Nephron (organoid): ENCODE data around the gene BIK.

Experiments used
- H3K27ac Mint-ChIP-seq, 3 experiments: 2 replicates each; pipeline ENCODE4 v1.8.0; 2020; ENCODE audit warnings: mixed read lengths in 3 of 3, mild to moderate bottlenecking in 2 of 3, moderate library complexity in 1 of 3
- H3K27me3 Mint-ChIP-seq: 2 replicates; pipeline ENCODE4 v1.8.0; 2021; ENCODE audit warnings: low read depth, mild to moderate bottlenecking, moderate library complexity, mixed read lengths
- H3K36me3 Mint-ChIP-seq: 2 replicates; pipeline ENCODE4 v1.8.0; 2020; ENCODE audit warnings: low read depth, mixed read lengths
- H3K4me1 Mint-ChIP-seq: 2 replicates; pipeline ENCODE4 v1.8.0; 2020; ENCODE audit warnings: mixed read lengths
- H3K4me3 Mint-ChIP-seq, 3 experiments: 2 replicates each; pipeline ENCODE4 v1.8.0; 2020; ENCODE audit warnings: mild to moderate bottlenecking in 3 of 3, mixed read lengths in 3 of 3, moderate library complexity in 2 of 3
- H3K9me3 Mint-ChIP-seq: 2 replicates; pipeline ENCODE4 v1.8.0; 2020; ENCODE audit warnings: mixed read lengths
- TF ChIP-seq, protein P1 (sequence below), 3 experiments: fragments of 200-600 bp; sonication (generic); IDR thresholded peaks; one replicate each; pipeline ENCODE4 v1.5.0; 2021; ENCODE audit warnings: antibody characterized with exemption in 3 of 3; ENCODE audit not compliant: unreplicated experiment in 3 of 3

The BIK gene

DNA sequence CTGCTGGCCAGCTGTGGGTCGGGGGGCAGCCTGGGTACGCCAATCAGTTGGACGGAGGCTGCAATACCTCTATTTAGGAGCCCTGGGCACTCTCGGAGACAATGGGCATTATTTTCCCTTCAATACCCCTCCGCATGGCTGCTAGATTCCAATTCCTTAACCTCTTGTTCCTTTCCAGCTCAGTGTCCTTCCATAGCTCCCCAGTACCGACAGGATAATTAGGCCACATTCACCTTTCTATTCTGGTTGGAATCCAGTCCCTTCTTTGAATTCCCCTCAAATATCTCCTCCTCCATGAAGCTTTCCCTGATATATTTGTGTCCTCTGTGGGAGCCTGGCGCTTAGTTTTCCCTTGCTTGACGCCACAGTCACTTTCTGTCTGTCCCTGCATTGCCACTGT is 4.2 kb upstream of the BIK start:
- TF ChIP-seq, protein P1, sequence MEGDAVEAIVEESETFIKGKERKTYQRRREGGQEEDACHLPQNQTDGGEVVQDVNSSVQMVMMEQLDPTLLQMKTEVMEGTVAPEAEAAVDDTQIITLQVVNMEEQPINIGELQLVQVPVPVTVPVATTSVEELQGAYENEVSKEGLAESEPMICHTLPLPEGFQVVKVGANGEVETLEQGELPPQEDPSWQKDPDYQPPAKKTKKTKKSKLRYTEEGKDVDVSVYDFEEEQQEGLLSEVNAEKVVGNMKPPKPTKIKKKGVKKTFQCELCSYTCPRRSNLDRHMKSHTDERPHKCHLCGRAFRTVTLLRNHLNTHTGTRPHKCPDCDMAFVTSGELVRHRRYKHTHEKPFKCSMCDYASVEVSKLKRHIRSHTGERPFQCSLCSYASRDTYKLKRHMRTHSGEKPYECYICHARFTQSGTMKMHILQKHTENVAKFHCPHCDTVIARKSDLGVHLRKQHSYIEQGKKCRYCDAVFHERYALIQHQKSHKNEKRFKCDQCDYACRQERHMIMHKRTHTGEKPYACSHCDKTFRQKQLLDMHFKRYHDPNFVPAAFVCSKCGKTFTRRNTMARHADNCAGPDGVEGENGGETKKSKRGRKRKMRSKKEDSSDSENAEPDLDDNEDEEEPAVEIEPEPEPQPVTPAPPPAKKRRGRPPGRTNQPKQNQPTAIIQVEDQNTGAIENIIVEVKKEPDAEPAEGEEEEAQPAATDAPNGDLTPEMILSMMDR (IDR thresholded peaks at IDR 0.05; ENCODE audit: unreplicated experiment in 3 of 3): no peak
- H3K36me3 Mint-ChIP-seq: no peaks in the 10 kb centered on the region
- no peak overlapping the region for H3K27ac Mint-ChIP-seq
- H3K9me3 Mint-ChIP-seq: no peaks in the 10 kb centered on the region
- no peak overlapping the region for H3K4me3 Mint-ChIP-seq
- H3K4me1 Mint-ChIP-seq: peaks cover 7% of the 10 kb centered on the region
- peaks cover 49% of the 10 kb centered on the region for H3K27me3 Mint-ChIP-seq

DNA sequence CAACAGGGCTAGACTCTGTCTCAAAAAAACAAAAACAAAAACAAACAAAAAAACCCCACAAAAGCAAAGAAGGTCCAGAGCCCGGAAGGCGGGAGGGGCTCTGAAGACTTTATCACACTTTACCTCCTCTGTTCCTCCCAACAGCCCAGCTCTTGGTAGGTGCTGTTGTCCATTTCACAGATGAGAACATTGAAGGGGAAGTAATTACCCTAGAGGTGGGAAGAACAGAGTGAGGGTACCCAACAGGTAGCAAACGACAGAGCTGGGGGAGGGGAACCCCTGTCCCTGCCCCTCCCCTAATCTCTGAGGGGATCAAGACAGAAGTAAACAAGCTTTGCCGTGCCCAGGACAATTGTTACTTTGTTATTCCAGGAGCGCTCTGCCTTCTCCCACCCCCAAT is 1.0 kb upstream of the BIK start:
- Mint-ChIP-seq H3K27ac (no peak overlapping the region), H3K36me3 (no peaks in the 10 kb centered on the region), H3K4me3 (peak overlapping the region in 2 of 3 experiments; percentile 43 to 62), H3K9me3 (no peaks in the 10 kb centered on the region), H3K4me1 (no peaks in the 10 kb centered on the region), H3K27me3 (peaks cover 81% of the 10 kb centered on the region)
- TF ChIP-seq, protein P1 (IDR thresholded peaks at IDR 0.05; ENCODE audit: unreplicated experiment in 3 of 3): no peak

DNA sequence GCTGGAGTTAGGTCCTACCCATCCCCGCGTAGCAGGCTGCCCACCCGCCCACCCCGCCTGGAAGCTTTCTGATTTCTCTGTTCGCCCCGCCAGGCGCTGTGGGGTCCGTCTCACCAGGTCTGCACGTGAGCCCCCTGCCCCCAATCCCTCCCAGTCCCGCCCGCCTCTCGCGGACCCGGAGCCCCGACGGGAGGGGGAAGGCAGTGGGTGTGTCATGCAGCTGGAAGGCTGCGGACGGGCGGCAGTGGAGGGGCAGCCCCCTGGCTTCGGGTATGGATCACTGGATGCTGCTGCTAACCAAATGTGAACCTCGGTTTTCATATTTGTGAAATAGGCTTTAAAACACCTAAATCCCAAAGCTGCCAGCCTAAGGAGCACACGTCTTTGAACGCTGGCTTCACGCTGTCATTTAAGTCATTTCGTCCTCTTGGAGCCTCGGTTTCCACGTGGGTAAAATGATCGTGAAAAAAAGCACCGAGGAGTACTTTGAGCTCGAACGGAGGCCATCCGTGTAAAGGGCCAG is 568 bp upstream of the BIK start:
- Mint-ChIP-seq H3K9me3 (no peaks in the 10 kb centered on the region), H3K4me1 (no peaks in the 10 kb centered on the region), H3K27me3 (peaks cover 85% of the 10 kb centered on the region), H3K36me3 (no peaks in the 10 kb centered on the region), H3K27ac (no peak overlapping the region), H3K4me3 (peak overlapping the region; percentile 73 to 77 (median 77))
- TF ChIP-seq, protein P1 (IDR thresholded peaks at IDR 0.05; ENCODE audit: unreplicated experiment in 3 of 3): no peak

DNA sequence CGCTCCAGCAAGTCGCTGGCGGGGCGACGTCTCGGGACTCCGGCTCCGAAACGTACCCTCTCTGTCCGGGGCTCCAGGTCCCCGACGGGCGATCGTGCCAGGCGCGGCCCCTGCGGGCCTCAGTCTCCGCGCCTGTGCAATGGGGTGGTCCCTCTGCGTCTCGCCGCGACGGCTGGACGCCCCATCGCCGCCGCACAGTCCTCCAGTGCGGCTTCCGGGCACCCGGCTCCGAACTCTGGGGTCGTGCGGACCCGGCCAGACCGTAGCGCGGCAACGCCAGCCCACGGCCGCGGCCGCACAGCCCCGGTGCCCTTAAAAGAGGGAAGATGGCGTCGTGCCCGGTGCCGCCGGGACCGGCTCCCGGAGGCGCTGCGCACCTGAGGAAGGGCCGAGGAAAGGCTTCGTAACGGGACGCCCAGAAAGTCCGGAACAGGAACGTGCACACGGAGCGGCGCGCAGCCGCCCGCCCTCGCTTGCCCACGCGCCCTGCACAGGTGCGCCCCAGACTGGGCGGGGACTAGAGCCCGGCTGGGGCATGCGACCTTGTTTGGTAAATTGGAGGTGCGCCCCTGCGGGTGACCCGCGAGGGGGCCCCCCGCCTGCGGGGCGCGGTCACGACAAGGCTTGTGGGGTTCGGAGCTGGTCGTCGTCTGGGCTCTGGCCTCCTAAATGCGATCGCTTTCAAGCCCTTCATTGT is 525 bp downstream of the BIK start:
- peak overlapping the region; percentile 71 to 81 (median 79) for H3K4me3 Mint-ChIP-seq
- no peaks in the 10 kb centered on the region for H3K9me3 Mint-ChIP-seq
- H3K36me3 Mint-ChIP-seq: no peaks in the 10 kb centered on the region
- no peak overlapping the region for H3K27ac Mint-ChIP-seq
- peaks cover 90% of the 10 kb centered on the region for H3K27me3 Mint-ChIP-seq
- TF ChIP-seq, protein P1 (IDR thresholded peaks at IDR 0.05; ENCODE audit: unreplicated experiment in 3 of 3): no peak
- no peaks in the 10 kb centered on the region for H3K4me1 Mint-ChIP-seq

DNA sequence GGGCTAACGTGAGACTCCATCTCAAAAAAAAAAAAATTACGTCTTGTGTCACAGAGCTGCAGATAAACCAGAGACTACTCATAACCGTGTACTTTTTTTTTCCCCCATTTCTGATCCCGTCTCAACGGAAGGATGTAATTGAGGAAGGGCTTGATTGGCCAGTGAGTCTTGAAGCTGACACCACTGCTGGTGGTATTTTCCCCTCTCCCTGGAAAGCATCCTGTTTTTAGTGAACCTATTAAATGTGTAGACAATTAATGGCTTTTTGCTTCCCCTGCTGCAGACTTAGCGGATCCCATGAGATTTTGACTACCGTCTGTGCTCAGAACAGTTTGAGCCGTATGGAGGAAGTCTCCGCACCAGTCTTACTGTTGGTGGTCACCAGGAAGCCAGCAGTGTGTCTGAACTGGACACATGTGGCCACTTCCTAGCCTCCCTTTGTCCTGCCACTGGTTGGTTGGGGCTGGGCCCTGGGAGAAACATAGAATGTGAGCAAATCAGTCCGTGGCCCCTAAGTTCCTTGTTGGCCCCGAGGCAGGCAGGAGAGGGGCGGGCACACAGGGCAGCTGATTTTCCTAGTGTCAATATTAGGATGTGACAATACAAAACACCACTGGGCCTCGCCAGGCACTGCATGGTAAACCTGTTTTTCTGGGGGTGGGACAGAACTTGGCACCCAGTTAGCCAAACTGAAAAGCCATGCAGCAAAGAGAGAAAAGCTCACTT is 3.1 kb downstream of the BIK start:
- TF ChIP-seq, protein P1 (IDR thresholded peaks at IDR 0.05; ENCODE audit: unreplicated experiment in 3 of 3): no peak
- peak overlapping the region in 1 of 3 experiments; percentile 26 for H3K4me3 Mint-ChIP-seq
- H3K4me1 Mint-ChIP-seq: no peaks in the 10 kb centered on the region
- H3K27me3 Mint-ChIP-seq: peaks cover 71% of the 10 kb centered on the region
- H3K36me3 Mint-ChIP-seq: no peaks in the 10 kb centered on the region
- H3K9me3 Mint-ChIP-seq: no peaks in the 10 kb centered on the region
- H3K27ac Mint-ChIP-seq: no peak overlapping the region
